ENCODE data around the gene CSK.
"Not testable (repeated sequence)": the region's sequence is repeated elsewhere in the genome, so short reads cannot be mapped to it uniquely, and the experiment has no call there.

CSK gene

GRCh38 chr15:74773329-74773728, 8.6 kb upstream of the CSK start:
- DNase-seq: no peak

DNA sequence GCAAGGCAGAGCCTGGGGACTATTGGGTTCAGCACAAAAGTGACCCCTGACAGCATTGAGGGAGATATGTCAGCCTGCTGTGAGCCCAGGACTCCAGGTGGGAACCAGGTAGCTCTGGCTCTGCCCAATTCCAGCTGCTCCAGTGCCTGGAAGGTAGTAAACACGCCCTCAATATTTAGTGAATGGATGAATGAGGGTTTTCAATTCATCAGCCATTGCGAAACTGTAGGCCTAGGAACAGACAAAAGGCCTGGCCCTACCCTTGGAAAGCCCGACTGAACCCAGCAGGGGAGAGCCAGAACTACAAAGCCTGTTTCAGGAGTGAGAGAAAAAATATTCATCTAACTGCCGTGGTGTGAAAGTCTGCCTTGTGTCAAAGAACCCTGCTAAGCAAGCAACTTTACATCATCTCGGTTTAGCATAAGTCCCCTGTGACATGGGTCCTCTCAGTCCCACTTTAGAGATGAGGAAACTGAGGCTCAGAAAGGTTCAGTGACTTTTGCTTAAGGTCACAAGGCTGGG, 8.1 kb upstream of the CSK start:
- DNase-seq: peak; percentile 60 to 64

DNA sequence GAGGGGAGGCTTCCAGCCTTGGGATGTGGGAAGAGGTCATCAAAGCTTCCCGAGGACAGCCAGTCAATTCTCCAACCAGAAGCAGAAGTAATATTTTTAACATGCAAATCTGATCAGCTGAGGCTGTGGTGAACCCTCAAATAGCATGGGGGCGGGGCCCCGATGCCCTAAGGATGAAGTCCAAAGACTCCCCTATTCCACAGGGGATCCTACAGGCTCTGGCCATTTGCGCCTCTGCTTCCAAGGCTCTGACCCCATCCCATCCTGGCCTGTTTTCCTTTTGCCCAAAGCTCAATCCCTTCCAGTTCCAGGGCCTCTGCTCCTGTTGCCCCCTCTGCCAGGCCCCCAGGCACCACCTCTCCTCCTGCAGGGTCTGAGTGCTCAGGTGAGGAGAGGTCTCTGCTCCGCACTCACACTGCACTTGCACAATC, 6.7 kb upstream of the CSK start:
- no peak for DNase-seq

- no peak for DNase-seq
These were observed 6.0 kb upstream of the CSK start for GRCh38 chr15:74775894-74776293.

DNA sequence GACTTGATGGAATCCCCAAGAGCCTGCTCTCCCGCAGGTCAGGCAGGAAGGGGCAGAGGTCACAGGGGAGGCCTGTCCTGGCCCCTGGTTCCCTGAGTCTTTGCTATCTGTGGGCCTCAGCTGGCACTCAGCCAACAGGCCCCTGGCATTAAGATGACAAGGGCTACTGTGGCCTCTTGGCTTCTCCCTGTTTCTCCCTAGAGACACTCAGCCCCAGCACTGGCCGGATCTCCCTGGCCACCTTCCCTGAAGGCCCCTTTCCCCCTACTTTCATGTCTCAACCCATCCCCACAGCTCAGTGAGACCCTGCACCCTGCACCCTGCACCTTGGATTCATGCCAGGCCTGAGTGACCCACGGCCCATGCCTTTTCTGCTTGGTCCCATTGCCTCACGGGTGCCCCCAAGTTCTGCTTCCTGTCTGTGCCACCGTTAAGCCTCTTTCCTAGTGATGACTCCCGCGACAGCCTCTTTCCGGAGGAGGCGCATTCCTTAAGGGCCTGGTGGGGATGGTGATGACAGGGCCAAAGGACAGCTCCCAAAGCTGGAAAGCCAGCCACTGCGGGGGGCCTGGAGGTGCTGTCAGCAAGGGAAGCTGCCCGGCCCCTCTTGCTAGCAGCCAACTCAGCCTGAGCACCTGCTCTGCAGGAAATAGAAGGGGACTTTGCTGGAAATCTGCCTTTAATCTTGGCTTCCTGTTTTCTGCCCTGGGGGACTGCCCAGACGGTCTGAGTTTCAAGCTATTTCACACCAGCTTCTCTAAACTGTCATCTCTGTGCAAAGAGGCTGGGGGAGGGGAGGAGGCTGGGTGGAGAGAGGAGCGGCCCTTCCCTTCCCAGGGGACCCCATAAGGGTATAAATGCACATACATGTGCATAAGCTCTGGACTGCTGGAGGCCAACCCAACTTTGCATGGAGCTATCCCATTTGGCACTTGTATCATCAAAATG, 4.8 kb upstream of the CSK start:
- no peak for DNase-seq

- DNase-seq: no peak
These were observed 3.9 kb upstream of the CSK start for GRCh38 chr15:74777769-74778598.

DNA sequence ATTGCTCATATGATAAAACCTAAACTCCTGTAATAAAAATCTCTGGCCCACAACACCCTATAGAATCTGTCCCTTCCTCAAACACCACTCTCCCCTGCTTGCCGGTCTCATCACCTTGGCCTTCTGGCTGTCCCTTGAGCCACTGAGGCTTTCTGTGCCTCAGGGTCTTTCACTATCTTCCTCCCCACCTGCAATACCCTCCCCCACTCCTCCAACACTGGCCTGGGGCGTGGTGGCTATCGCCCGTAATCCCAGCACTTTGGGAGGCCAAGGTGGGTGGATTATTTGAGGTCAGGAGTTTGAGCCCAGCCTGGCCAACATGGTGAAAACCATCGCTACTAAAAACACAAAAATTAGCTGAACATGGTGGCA, 3.3 kb upstream of the CSK start:
- no peak for DNase-seq

- DNase-seq: no peak
These were observed 2.7 kb upstream of the CSK start for GRCh38 chr15:74779162-74779648.

DNA sequence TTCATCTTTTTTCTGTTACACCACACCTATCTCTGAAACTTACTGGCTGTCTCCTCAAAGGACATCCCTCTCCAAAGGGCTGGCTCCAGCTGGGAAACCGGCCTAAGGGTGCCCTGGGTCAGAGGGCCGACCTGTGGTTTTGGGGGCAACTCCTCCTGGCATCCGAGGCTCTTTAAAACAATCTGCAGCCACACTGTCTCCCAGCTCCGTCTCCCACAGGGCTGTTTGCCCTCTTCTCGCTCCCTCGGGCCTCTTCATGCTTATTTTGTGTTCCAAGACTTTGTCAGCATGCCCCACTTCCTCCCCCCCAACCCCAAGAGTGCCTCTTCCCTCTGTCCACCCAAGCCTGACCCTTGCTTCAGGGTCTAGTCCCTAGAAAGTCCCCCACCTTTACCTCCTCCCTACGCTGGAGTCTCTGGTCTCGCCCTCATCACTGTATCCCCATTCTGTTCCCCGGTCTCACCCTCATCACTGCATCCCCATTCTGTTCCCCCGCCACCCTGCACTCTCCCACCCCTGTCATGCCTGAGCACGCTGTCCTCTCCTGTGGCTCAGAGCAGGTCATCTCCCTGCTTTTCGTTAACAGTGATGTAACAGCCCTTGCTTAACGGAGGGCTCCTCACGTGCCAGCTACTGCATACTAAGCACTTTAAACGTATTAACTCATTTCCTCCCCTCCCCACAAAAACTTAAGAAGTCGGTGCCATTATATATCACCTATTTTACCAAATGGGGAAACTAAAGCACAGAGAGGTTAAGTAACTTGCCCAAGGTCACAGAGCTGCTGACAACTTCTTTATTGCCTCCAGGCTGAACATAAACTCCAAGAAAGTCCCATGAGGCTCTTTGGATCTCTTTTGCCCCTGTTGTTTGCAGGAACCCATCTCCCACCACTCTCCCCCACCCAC, 1.1 kb upstream of the CSK start:
- no peak for DNase-seq

DNA sequence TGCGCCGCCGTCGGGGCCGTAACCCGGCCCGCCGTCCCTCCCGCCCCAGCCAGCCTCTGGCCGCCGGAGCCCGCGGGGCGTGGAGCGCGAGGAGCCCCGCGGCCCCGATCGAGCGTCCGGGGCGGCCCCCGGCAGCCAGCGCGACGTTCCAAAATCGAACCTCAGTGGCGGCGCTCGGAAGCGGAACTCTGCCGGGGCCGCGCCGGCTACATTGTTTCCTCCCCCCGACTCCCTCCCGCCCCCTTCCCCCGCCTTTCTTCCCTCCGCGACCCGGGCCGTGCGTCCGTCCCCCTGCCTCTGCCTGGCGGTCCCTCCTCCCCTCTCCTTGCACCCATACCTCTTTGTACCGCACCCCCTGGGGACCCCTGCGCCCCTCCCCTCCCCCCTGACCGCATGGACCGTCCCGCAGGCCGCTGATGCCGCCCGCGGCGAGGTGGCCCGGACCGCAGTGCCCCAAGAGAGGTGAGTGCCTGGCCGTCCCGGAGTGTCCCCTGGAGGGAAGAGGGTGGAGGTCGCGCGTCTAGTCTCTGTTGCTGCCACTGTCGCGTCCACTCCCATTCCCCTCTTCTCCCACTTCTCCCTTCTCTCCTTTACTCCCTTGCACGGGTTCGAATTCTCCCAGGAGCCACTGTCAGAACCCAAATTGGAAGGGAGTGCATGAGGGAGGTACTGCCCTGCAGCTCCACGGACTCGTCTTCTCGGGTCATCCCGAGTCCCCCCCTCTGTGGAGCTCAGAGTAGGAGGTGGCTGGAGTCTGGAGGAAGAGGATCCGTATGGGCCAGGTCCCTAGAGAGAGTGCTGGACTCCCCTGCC, 585 bp downstream of the CSK start:
- no peak for DNase-seq

GRCh38 chr15:74783072-74783807, 1.4 kb downstream of the CSK start:
- peak in 1 of 2 experiments; percentile 59 for DNase-seq

- no peak for DNase-seq
These were observed 1.9 kb downstream of the CSK start for GRCh38 chr15:74783808-74784175.

DNA sequence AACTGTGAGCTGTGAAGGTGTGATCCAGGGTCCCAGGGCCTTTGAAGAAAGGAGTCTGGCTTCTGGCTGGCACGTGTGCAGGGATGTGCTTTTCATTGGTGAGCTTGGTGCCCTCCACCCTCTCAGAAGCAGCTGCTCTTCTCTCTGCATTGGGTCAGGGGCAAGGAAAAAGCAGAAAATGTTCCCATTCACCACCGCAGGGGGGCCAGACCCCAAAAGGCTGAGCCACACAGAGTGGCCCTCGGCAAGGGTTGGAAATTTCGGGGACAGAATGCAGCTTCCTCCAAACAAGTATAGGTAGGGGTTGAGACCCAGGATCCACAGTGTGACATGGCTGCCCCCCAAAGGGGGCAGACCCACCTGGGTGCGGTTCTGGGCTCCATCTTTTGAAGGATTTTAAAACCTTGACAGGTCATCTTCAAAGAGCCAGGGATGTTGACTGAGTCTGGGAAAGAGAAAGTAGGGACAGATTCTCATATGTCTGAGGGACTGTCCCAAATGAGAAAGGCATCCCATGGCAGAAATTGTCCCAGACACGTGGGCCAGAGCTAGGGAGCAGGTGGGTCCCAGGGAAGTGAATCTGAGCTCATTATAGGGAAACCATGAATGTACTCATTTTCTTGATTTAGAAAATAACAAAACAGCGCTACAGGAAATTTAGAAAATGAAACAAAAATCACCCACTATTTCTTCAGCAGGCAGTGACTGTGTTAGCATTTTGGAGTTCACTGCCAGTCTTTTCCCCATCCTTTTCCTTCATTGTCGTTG, 2.7 kb downstream of the CSK start:
- DNase-seq: no peak

GRCh38 chr15:74785194-74786032, 3.5 kb downstream of the CSK start:
- no peak for DNase-seq

GRCh38 chr15:74786081-74786480, 4.2 kb downstream of the CSK start:
- not testable (repeated sequence) for DNase-seq

DNA sequence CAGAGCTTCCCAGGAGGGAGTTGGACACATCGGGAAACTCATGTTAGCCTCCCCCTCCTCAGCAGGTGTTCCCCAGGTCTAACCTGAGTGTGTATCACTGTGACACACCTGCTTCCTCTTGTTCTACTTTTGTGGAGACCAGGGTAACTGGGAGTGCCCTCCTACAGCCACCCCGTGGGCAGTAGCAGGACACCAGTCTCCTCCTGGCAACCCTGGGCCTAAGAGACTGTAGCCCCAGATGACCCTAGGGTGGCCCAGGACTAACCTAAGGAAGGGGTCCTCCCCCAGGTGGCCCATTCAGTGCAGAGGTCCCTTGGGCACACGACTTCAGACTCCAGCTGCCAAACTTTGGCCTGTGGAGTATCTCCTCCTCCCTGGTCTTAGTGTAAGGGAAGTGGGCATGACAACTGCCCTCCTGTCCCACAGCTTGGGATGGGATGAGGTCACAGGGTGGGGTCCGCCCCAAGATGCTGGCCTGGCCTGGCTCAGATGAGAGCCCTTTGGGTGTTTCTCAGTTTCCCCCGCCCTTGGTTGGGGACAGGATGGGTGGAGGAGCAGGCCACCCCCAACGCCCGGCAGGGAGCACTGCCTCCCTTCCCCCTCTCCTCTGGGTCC, 4.8 kb downstream of the CSK start:
- DNase-seq: no peak

- no peak for DNase-seq
These were observed 5.6 kb downstream of the CSK start for GRCh38 chr15:74787251-74788041.
